Keratinocyte (primary cell): Measurements from ENCODE around the gene MMP3. TPM values are rescaled to one million over a fixed set of nuclear protein-coding genes. Genes with fewer than 3 reads are reported as not detected.
A peak's percentile ranks its signal among the peaks of the same experiment; 100 is the strongest.

ENCODE experiments used
- DNase-seq: peaks from one replicate; pipeline ENCODE4 v3.0.0-alpha.2; 2011; ENCODE audit warnings: low read depth, missing footprints, low spot score
- FAIRE-seq: peaks from 2 replicates; lab custom pipeline; 2011; peaks lifted over from hg19 to GRCh38; lab: Jason Lieb, UNC
- H2AFZ ChIP-seq: 2 replicates; pipeline ENCODE4 v1.6.0; 2012; ENCODE audit warnings: low read length, control low read depth, inconsistent platforms; ENCODE audit not compliant: control insufficient read depth
- H3K27ac ChIP-seq: 2 replicates; pipeline ENCODE4 v1.5.1; 2011; ENCODE audit warnings: low read length; ENCODE audit not compliant: control insufficient read depth, insufficient read depth
- H3K27me3 ChIP-seq: 3 replicates; pipeline ENCODE4 v1.6.0; 2011; ENCODE audit warnings: low read length; ENCODE audit not compliant: control insufficient read depth, insufficient read depth; ENCODE audit errors: extremely low read depth
- H3K36me3 ChIP-seq, 2 experiments: 2 replicates in 1 of 2; 3 replicates in 1 of 2; pipeline ENCODE4 v1.5.1; 2011; ENCODE audit warnings: low read length in 2 of 2, mild to moderate bottlenecking in 1 of 2; ENCODE audit not compliant: control insufficient read depth in 2 of 2, insufficient read depth in 2 of 2; ENCODE audit errors: extremely low read depth in 1 of 2
- H3K4me1 ChIP-seq: 3 replicates; pipeline ENCODE4 v1.5.1; 2011; ENCODE audit warnings: low read length; ENCODE audit not compliant: control insufficient read depth, insufficient read depth; ENCODE audit errors: extremely low read depth
- H3K4me2 ChIP-seq: 3 replicates; pipeline ENCODE4 v1.6.0; 2011; ENCODE audit warnings: low read depth, low read length; ENCODE audit not compliant: control insufficient read depth, insufficient read depth; ENCODE audit errors: extremely low read depth
- H3K4me3 ChIP-seq, 3 experiments: fragments of 200-600 bp in 1 of 3; sonication (generic) in 1 of 3; 2 replicates in 2 of 3; 3 replicates in 1 of 3; pipeline ENCODE4 v1.5.1; 2011 to 2016; ENCODE audit warnings: low read length in 3 of 3, mild to moderate bottlenecking in 3 of 3, control low read depth in 2 of 3, inconsistent platforms in 1 of 3, low read depth in 1 of 3, mixed read lengths in 1 of 3, mixed run types in 1 of 3, moderate library complexity in 1 of 3; ENCODE audit not compliant: control insufficient read depth in 2 of 3, insufficient read depth in 2 of 3; ENCODE audit errors: extremely low read depth in 1 of 3
- H3K79me2 ChIP-seq: 2 replicates; pipeline ENCODE4 v1.6.0; 2012; ENCODE audit warnings: low read length; ENCODE audit not compliant: control insufficient read depth, insufficient read depth
- H3K9ac ChIP-seq: 3 replicates; pipeline ENCODE4 v1.6.0; 2011; ENCODE audit warnings: low read length; ENCODE audit not compliant: control insufficient read depth, insufficient read depth; ENCODE audit errors: extremely low read depth
- H3K9me1 ChIP-seq: 3 replicates; pipeline ENCODE4 v1.6.0; 2011; ENCODE audit warnings: low read length; ENCODE audit not compliant: control insufficient read depth, insufficient read depth; ENCODE audit errors: extremely low read depth
- H3K9me3 ChIP-seq: 2 replicates; pipeline ENCODE4 v1.5.1; 2012; ENCODE audit warnings: low read depth, low read length; ENCODE audit not compliant: control insufficient read depth
- H4K20me1 ChIP-seq: 3 replicates; pipeline ENCODE4 v1.6.0; 2011; ENCODE audit warnings: low read length; ENCODE audit not compliant: control insufficient read depth, insufficient read depth; ENCODE audit errors: extremely low read depth
- EZH2 ChIP-seq: IDR thresholded peaks from one replicate; pipeline ENCODE4 v1.6.1; 2012; ENCODE audit warnings: inconsistent platforms, mild to moderate bottlenecking, low read length, moderate library complexity
- dilution Hi-C: fragments of 300-500 bp; cut with MboI; formaldehyde crosslinking; loops from one replicate; pipeline ENCODE4 v1.7.0; 2020; ENCODE audit warnings: low sequenced_read_pairs; ENCODE audit not compliant: extremely low pct_ligation_motif_present
- polyA plus RNA-seq, 5 experiments: library from polyadenylated mRNA; depleted of rRNA in 3 of 5; stranded (reverse) in 3 of 5; stranded (forward) in 1 of 5; unstranded in 1 of 5; fragments of >200 nt; gene quantifications; 1 replicate in 1 of 5; 2 replicates in 3 of 5; 3 replicates in 1 of 5; pipeline versions ENCODE4 v1.2.1 to v1.2.3, GENCODE V29; 2011 to 2012; ENCODE audit warnings: missing spikeins in 2 of 5, low read depth in 1 of 5, low replicate concordance in 1 of 5
- TF ChIP-seq, protein P1 (sequence below), 3 experiments: IDR thresholded peaks in 1 of 3; conservative IDR thresholded peaks in 1 of 3; optimal IDR thresholded peaks in 1 of 3; 2 replicates in 2 of 3; 3 replicates in 1 of 3; pipeline versions ENCODE3 to v1.5.1; 2011; ENCODE audit warnings: low read length in 3 of 3, mild to moderate bottlenecking in 3 of 3, moderate library complexity in 2 of 3, control low read depth in 1 of 3, inconsistent platforms in 1 of 3; ENCODE audit not compliant: insufficient read depth in 2 of 3; ENCODE audit errors: extremely low read depth in 1 of 3

MMP3 gene
- polyA plus RNA-seq, 1 donor (not counting 4 experiments of a cell fraction or from before 2014, with no cell fraction given) = 8.3 TPM

DNA sequence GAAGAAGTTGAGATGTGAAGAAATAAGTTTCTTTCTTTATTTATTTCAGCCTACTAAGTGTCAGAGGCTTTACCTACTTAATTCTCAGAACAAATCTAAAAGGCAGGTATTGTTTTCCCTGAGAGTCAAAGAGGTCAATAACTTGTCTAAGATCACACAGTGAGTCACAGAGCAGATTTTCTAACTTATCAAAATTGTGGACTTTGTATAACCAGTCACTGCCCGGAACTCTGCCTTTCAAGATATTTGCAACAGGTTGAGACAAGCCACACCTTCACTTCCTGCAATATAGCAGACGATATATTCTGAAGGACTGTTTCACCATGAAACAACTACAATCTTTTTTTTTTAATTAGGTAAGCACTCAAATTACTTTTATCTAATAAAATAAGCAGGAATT lies 10.5 kb upstream of the MMP3 start:
- Histone ChIP-seq H3K27ac (peak overlapping the region; percentile 84), H3K79me2 (no peaks in the 10 kb centered on the region), H3K4me3 (peak overlapping the region in 2 of 3 experiments; percentile 37 to 43), H3K27me3 (no peaks in the 10 kb centered on the region), H3K36me3 (no peaks in the 10 kb centered on the region), H2AFZ (peak overlapping the region; percentile 59), H3K4me1 (peaks cover 38% of the 10 kb centered on the region), H3K9ac (peak overlapping the region; percentile 45), H3K9me3 (no peaks in the 10 kb centered on the region), H3K9me1 (no peaks in the 10 kb centered on the region), H3K4me2 (peak overlapping the region; percentile 73), H4K20me1 (no peaks in the 10 kb centered on the region)
- dilution Hi-C loops = no loop called here
- DNase-seq (no peak), FAIRE-seq (peak; percentile 59)
- no peak for TF ChIP-seq EZH2
- TF ChIP-seq, protein P1, sequence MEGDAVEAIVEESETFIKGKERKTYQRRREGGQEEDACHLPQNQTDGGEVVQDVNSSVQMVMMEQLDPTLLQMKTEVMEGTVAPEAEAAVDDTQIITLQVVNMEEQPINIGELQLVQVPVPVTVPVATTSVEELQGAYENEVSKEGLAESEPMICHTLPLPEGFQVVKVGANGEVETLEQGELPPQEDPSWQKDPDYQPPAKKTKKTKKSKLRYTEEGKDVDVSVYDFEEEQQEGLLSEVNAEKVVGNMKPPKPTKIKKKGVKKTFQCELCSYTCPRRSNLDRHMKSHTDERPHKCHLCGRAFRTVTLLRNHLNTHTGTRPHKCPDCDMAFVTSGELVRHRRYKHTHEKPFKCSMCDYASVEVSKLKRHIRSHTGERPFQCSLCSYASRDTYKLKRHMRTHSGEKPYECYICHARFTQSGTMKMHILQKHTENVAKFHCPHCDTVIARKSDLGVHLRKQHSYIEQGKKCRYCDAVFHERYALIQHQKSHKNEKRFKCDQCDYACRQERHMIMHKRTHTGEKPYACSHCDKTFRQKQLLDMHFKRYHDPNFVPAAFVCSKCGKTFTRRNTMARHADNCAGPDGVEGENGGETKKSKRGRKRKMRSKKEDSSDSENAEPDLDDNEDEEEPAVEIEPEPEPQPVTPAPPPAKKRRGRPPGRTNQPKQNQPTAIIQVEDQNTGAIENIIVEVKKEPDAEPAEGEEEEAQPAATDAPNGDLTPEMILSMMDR (optimal IDR thresholded peaks at IDR 0.05 in 1 of 3, IDR thresholded peaks at IDR 0.05 in 1 of 3, conservative IDR thresholded peaks at IDR 0.05 in 1 of 3; ENCODE audit: extremely low read depth in 1 of 3, insufficient read depth in 2 of 3, low read length in 3 of 3) = no peak

DNA sequence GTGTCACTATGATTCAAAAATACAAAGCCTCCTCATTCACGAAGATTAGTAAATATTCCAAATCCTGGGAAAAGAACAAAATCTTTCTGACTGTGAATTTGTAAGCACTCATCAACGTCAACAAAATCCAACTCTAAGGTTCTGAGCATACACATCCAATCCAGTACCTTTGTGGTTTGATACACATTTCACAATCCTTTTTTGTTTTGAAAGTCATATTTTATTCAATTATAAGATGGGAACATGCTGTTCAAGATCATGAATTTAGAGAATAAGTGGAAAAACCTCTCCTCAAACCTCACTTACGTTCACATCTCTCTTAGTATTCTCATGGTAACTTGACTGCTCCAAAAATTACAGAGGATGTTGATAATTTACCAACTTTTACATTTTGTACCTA lies 9.6 kb upstream of the MMP3 start:
- dilution Hi-C loops = no loop called here

More for the DNA sequence above, 9.6 kb upstream of the MMP3 start:
- no peak overlapping the region for H3K4me3 ChIP-seq
- H3K4me2 ChIP-seq = no peak overlapping the region
- no peaks in the 10 kb centered on the region for H3K79me2 ChIP-seq
- no peaks in the 10 kb centered on the region for H4K20me1 ChIP-seq
- H2AFZ ChIP-seq = no peak overlapping the region
- FAIRE-seq = peak; percentile 9
- TF ChIP-seq EZH2 = no peak
- TF ChIP-seq, protein P1 (optimal IDR thresholded peaks at IDR 0.05 in 1 of 3, IDR thresholded peaks at IDR 0.05 in 1 of 3, conservative IDR thresholded peaks at IDR 0.05 in 1 of 3; ENCODE audit: extremely low read depth in 1 of 3, insufficient read depth in 2 of 3, low read length in 3 of 3) = no peak
- no peaks in the 10 kb centered on the region for H3K27me3 ChIP-seq
- peaks cover 42% of the 10 kb centered on the region for H3K4me1 ChIP-seq
- H3K9me3 ChIP-seq = no peaks in the 10 kb centered on the region
- no peaks in the 10 kb centered on the region for H3K9me1 ChIP-seq
- H3K36me3 ChIP-seq = no peaks in the 10 kb centered on the region
- H3K9ac ChIP-seq = no peak overlapping the region
- no peak for DNase-seq
- H3K27ac ChIP-seq = peak overlapping the region; percentile 84
